Peyer's patch (tissue), 4 donors: ENCODE measurements around the gene MUTYH.

ENCODE experiments used
- CTCF ChIP-seq, 6 experiments: fragments of 450-650 bp in 4 of 6; fragments of 200-600 bp in 2 of 6; sonication (generic) in 1 of 6; IDR thresholded peaks; one replicate each; pipeline ENCODE4 v1.5.1; 2017 to 2019; ENCODE audit warnings: antibody characterized with exemption in 6 of 6, mild to moderate bottlenecking in 3 of 6, moderate library complexity in 1 of 6
- POLR2A ChIP-seq, 2 donors: fragments of 450-650 bp; IDR thresholded peaks; one replicate each; pipeline ENCODE4 v1.5.1; 2017; ENCODE audit warnings: antibody characterized with exemption in 2 of 2, mild to moderate bottlenecking in 2 of 2, moderate library complexity in 2 of 2

- TF ChIP-seq POLR2A (IDR thresholded peaks at IDR 0.05) (no peak), CTCF (IDR thresholded peaks at IDR 0.05) (no peak)
Observed at GRCh38 chr1:45319761-45320160, 20.5 kb downstream of the MUTYH start.
